Activated T-cell treated with anti-CD3 and anti-CD28 coated beads for 4 hours (primary cell): Measurements from ENCODE around the gene JADE2.
A peak's percentile ranks its signal among the peaks of the same experiment; 100 is the strongest.

Experiments
- DNase-seq: peaks from one replicate; pipeline ENCODE4 v3.0.0-alpha.2; 2020

JADE2 gene

DNA sequence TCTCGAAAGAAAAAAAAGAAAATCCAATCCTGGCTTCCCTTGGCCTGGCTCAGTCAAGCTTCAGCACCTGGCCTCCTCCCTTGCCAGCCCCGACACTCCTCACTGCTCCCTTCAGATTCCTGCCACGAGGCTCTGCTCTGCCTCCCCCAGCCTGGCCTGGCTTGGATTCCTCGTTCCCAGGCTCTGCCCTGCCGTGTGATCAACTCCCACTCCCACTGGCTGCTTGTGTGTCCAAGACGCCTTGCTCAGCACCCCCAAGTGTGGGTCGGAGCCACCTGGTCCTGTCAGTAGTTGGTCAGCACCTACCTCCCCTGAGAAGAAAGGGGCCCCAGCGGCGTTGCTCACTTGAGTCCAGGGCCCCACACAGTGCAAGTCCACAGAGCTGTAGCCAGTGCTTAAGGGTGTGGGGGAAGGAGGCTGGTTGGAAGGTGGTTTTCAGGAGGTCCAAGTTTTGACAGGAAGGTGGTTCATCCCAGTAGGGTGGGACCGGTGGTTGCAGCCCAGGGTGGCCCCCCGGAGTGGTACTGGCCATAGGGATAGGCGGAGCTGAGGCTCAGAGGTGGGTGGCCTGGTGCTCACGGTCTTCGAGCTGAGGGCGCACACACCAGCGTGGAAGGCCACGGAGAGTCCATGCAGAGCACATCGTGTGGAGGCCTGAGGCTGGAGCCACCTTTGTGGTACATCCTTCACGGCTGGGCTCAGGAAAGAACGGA lies 46.4 kb downstream of the JADE2 start:
- no peak for DNase-seq

- no peak for DNase-seq
Measured at GRCh38 chr5:134572811-134573210, 47.3 kb downstream of the JADE2 start.

DNA sequence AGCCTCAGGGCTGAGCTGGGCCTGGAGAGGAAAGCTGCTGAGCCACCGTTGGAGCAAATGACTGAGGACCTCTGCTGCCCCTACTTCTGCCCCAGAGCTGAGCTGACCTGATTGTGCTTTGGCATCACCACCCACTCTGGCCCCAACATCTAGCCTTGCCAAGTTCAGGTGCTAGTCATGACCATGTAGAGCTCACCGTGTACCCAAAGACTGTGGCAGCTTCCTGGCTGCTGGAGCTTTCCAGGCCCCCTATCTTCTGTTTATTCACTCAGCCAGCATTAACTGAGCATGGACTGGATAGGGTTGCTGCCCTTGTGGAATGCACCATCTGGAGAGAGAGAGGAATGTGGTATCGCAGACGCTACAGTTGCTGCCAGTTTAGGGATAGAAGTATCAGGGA lies 49.1 kb downstream of the JADE2 start:
- DNase-seq = no peak

- no peak for DNase-seq
Measured at GRCh38 chr5:134575316-134575715, 49.8 kb downstream of the JADE2 start.

DNA sequence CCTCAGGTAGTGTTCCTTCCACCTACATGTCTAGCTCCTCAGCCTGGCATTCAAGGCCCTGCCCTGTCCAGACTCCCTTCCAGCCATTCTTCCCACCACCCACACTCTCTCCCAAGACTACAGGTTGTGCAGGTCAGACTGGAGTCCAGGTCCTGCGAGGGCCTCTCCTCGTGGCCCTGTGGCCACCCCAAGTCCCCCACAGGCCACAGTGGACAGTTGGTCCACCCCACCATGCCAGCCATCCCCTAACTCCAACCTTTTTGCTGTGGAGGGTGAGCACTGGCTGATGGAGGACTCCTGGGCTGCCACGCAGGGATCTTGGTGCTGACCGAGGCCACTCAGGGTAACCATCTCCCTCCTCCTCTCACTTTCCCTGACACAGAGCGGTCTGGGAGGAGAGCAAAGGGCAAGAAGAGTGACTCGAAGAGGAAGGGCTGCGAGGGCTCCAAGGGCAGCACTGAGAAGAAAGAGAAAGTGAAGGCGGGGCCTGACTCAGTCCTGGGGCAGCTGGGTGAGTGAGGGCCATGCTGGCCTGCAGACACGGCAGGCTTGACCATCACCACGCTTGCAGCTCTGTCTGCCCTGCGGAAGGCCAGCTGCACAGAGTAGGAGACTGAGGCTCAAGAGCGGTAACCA lies 51.0 kb downstream of the JADE2 start:
- no peak for DNase-seq

DNA sequence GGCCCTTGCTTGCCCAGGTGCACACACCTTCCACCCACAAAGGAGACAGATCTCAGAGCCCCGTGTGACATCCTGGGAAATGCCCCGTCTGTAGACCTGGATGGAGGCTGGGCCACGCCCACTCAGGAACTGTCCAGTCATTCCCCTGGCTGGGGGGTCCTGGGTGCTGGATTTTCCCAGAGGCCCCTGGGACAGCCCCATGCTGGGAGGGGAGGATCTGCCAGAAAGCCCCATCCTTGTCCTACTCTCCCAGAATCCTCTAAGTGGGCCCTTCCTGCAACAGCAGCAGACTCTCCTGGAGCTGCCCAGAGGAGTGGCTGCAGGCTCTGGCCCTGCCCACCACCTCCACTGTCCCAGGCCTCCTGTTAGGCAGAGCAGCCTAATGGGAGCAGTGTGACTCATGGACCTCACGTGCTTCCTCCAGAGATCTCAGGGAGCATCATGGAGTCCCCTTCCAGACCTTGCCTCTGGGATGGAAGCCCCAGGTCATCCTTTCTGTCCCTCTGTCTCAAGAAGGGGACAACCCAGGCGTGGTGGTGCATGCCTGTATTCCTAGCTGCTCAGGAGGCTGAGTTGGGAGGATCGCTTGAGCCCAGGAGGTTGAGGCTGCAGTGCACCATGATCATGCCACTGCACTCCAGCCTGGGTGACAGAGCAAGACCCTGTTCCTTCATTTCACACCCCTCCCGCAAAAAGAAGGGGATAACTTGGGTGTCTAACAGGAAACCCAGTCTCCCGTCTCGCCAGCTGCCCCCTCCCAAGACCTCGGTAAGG lies 51.7 kb downstream of the JADE2 start:
- no peak for DNase-seq

DNA sequence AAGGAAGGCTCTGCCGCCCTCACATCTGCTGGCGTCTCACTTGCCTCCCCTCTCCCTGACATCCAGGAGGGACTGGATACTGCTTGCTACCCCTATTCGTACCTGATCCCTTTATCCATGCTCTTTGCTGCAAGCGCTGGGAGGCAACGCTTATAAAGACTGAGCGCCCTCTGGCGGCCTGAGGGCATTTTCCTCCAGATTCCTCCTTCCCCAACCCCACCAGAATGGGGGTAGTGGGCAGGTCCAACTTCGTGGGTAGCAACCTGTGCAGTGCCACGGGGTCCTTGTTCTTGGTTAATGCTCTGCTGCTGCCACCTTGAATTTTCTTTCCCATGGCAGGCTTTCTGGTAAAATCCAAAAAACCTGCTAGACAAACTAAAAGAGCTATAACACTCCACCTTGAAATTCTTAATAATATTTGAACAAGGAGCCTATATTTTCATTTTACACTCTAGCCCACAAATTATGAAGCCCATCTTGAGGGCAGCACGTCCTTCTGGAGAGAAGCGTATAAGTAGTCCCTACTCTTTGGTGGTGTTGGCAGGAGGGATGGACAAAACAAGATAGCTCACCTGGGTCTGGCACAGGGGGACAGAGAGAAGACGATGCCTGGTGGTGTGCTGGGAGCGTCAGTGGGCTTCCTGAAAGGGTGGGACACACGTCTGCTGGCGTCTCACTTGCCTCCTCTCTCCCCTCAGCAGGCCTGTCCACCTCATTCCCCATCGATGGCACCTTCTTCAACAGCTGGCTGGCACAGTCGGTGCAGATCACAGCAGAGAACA lies 52.5 kb downstream of the JADE2 start:
- peak; percentile 66 for DNase-seq

DNA sequence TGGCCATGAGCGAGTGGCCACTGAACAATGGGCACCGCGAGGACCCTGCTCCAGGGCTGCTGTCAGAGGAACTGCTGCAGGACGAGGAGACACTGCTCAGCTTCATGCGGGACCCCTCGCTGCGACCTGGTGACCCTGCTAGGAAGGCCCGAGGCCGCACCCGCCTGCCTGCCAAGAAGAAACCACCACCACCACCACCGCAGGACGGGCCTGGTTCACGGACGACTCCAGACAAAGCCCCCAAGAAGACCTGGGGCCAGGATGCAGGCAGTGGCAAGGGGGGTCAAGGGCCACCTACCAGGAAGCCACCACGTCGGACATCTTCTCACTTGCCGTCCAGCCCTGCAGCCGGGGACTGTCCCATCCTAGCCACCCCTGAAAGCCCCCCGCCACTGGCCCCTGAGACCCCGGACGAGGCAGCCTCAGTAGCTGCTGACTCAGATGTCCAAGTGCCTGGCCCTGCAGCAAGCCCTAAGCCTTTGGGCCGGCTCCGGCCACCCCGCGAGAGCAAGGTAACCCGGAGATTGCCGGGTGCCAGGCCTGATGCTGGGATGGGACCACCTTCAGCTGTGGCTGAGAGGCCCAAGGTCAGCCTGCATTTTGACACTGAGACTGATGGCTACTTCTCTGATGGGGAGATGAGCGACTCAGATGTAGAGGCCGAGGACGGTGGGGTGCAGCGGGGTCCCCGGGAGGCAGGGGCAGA lies 53.3 kb downstream of the JADE2 start:
- no peak for DNase-seq

GRCh38 chr5:134579284-134579771 lies 53.9 kb downstream of the JADE2 start:
- DNase-seq = no peak

DNA sequence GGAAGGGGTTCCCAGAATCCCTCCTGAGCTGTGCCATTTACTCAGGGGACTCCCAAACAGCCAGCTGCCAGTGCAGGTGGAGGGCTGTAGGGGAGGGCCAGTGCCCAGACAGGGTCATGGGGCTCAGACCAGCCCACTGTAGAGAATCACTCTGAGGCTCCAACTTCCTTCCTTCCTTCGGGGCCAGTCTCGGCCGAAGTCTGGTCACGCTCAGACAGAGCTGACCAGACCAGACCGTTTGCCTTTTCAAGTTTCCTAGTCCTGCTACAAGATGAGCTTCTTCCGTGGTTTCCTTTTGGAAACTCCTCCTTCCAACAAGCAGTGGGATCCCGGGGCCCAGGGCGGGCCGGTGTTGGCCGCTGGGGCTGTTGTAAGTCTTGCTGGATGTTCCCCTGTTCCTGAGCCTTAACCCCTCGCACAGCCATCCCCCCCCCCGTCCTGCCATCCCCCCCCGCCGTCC lies 54.6 kb downstream of the JADE2 start:
- no peak for DNase-seq

DNA sequence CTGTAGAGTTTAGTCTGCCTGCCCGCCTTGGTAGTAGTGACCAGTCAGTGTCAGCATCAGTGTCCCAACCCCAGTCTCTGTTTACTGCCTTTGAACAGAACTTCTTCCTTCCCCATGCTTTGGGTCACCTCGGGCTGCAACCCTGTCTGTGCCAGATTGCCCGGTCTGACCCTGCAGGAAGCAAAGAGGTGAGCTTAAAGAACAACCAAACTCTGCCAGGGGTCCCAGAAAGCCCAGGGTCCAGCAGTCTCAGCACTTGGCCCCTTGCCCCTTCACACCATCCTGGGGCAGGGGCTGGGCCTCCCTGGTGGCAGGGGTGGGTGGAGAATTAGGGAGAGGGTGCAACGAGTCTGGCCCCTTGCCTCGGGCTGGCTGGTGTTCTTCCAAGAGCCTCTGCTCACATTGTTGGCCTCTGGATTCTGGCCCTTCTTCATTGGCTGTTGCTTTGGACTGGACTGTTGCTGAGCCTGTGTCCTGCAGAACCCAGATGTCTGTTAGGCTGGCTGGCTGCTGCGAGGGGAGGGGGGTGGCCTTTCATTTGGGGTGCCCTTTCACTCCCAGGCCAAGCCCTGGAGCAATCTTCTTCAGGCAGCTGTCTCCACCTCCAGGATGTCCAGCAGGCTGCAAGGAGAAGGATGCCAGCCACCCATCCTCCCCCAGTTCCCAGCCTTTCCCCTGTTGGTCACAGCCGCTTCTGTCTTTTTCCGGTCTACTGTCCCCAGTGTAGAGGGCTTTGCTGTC lies 55.9 kb downstream of the JADE2 start:
- DNase-seq = no peak

DNA sequence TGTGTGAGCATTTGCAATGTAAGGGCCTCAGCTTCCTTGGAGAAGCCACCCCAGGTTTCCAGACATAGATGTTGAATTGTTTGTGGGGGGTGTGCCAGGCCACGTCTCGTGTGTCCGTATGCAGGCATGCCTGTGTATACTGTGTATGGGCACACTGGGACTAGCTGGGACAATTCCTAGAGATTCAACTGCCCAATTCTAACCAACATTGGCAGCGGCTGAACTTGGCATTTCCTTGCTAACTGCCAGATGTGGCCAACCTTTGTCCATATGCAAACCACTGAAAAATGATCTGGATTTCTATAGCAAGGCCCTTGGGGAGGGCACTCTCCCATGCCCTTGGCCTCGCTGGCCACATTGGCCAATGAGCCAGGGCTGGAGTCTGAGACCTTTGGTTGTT lies 56.8 kb downstream of the JADE2 start:
- no peak for DNase-seq

- DNase-seq = no peak
Measured at GRCh38 chr5:134582941-134583340, 57.5 kb downstream of the JADE2 start.

GRCh38 chr5:134583766-134584165 lies 58.3 kb downstream of the JADE2 start:
- no peak for DNase-seq

- DNase-seq = no peak
Measured at GRCh38 chr5:134584662-134585061, 59.2 kb downstream of the JADE2 start.

- DNase-seq = no peak
Measured at GRCh38 chr5:134585966-134586365, 60.5 kb downstream of the JADE2 start.

DNA sequence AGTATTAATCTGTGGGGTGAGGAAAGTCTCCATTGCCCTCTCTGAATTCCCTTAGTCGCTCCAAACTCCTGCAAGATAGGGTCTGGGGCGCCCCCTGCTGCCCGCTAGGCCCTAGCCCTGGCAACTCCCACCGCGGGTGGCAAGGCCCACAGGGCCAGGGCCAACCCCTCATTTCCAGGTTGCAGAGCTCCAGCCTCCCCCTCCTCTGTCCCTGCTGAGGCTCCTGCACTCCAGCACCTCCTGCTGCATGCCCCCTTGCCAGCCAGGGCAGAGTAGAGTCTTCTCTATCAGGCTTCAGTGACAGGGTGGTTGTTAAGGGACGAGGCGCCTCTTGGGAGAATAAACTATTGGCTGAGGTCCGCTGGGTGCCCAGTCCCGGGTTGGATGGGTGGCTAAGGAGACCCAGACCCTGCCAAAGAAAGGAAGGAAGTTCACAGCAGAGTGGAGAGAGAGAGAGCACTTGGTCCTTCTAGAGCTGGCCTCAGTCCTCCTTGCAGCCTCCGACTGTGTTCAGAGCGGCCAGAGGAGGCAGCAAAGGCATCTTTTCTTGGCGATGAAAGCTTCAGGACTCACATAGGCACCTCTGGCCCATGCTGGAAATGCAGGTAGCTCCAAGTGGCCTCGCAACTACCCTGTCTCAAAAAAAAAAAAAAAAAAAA lies 61.5 kb downstream of the JADE2 start:
- peak; percentile 74 for DNase-seq

GRCh38 chr5:134590992-134591659 lies 65.7 kb downstream of the JADE2 start:
- DNase-seq = no peak

GRCh38 chr5:134592141-134592746 lies 66.8 kb downstream of the JADE2 start:
- no peak for DNase-seq

DNA sequence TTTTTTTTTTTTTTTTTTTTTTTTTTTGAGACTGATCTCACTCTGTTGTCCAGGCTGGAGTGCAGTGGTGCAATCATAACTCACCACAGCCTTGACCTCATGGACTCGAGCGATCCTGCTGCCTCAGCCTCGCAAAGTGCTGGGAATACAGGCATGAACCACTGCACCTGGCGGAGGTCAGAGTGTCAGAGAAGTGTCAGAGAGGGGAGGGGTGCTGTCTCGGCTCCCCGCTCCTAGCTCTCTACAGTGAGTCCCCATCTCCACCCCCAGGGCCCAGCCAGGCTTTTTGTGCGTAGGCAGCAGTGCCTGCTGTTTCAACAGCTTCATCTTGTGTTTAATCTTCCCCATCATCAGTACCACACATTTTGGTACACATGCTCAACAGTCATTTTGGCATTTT lies 68.9 kb downstream of the JADE2 start:
- no peak for DNase-seq
